Thyroid gland (tissue), 4 donors: Measurements from ENCODE around the gene TAGLN. TPM values are rescaled to one million over a fixed set of nuclear protein-coding genes. Genes with fewer than 3 reads are reported as not detected.

Experiments
- DNase-seq, 2 donors: peaks; one replicate each; pipeline ENCODE4 v3.0.0-alpha.2; 2019
- H3K27ac ChIP-seq, 3 donors: fragments of 200-600 bp; sonication (generic); 1 replicate in 2 of 3; 2 replicates in 1 of 3; pipeline ENCODE4 v1.5.1; 2016 to 2019; ENCODE audit warnings: mild to moderate bottlenecking in 1 of 3, moderate library complexity in 1 of 3
- H3K27me3 ChIP-seq: fragments of 200-600 bp; sonication (generic); one replicate; pipeline ENCODE4 v1.5.1; 2019
- H3K36me3 ChIP-seq, 2 donors: fragments of 200-600 bp; sonication (generic); one replicate each; pipeline ENCODE4 v1.5.1; 2016 to 2019
- H3K4me1 ChIP-seq, 2 donors: fragments of 200-600 bp; sonication (generic); one replicate each; pipeline ENCODE4 v1.5.1; 2017 to 2019
- H3K4me3 ChIP-seq, 3 donors: fragments of 200-600 bp; sonication (generic); replicated peaks in 1 of 3; 1 replicate in 2 of 3; 2 replicates in 1 of 3; pipeline ENCODE4 v1.5.1; 2016; ENCODE audit warnings: mild to moderate bottlenecking in 1 of 3
- H3K9me3 ChIP-seq: fragments of 200-600 bp; sonication (generic); one replicate; pipeline ENCODE4 v1.5.1; 2017
- CTCF ChIP-seq, 6 experiments: fragments of 200-600 bp in 3 of 6; fragments of 450-650 bp in 3 of 6; sonication (generic) in 3 of 6; IDR thresholded peaks; one replicate each; pipeline ENCODE4 v1.5.1; 2016 to 2019; ENCODE audit warnings: antibody characterized with exemption in 6 of 6, mild to moderate bottlenecking in 2 of 6, inconsistent platforms in 1 of 6, moderate library complexity in 1 of 6
- POLR2A ChIP-seq, 2 donors: fragments of 450-650 bp; IDR thresholded peaks; one replicate each; pipeline ENCODE4 v1.6.1; 2017; ENCODE audit warnings: antibody characterized with exemption in 2 of 2, mild to moderate bottlenecking in 2 of 2, moderate library complexity in 1 of 2
- WGBS, 2 donors: methylation state at CpG; one replicate each; pipeline ENCODE4 v1.1.5; 2017; 5-methylcytosine and 5-hydroxymethylcytosine counted together
- intact Hi-C: fragments of 100-400 bp; cut with DNase I; formaldehyde crosslinking; loops from one replicate; pipeline ENCODE4 v1.15.1; 2023
- total RNA-seq, 4 donors: library from RNA; depleted of rRNA; stranded (reverse); fragments of >200 nt; gene quantifications; one replicate each; pipeline ENCODE4 v1.2.3, GENCODE V29; 2016

TAGLN gene
- total RNA-seq, 4 donors from 2014 or later, result 155 to 407 (median 229) TPM

GRCh38 chr11:117225553-117226170 is 26.5 kb downstream of the TAGLN start:
- peaks cover 38 to 46% of the 10 kb centered on the region in 2 donors for H3K36me3 ChIP-seq
- 93 to 95% methylated on average over 9 of the region's 9 CpGs for WGBS, 2 donors
- H3K9me3 ChIP-seq, result no peaks in the 10 kb centered on the region
- H3K27me3 ChIP-seq, result no peaks in the 10 kb centered on the region
- no peak overlapping the region for H3K4me3 ChIP-seq
- no peak for DNase-seq
- no peak for TF ChIP-seq POLR2A (IDR thresholded peaks at IDR 0.05)
- no peak for TF ChIP-seq CTCF (IDR thresholded peaks at IDR 0.05)
- intact Hi-C loops, result loop anchor here (5.0 to 10.0 kb wide), 4 partner anchors 43 to 433 kb away; partner anchors contain the start of genes APOA5 and PAFAH1B2
- H3K4me1 ChIP-seq, result peaks cover 10 to 24% of the 10 kb centered on the region in 2 donors
- no peak overlapping the region for H3K27ac ChIP-seq

- Histone ChIP-seq H3K4me3 (no peak overlapping the region), H3K9me3 (no peaks in the 10 kb centered on the region), H3K4me1 (peaks cover 10 to 21% of the 10 kb centered on the region in 2 donors), H3K27ac (no peak overlapping the region), H3K36me3 (peaks cover 38 to 46% of the 10 kb centered on the region in 2 donors), H3K27me3 (no peaks in the 10 kb centered on the region)
- WGBS, 2 donors, result 67 to 73% methylated on average over 19 of the region's 19 CpGs
- peak; percentile 41 to 51 for DNase-seq
- intact Hi-C loops, result loop anchor here (5.0 to 10.0 kb wide), 4 partner anchors 44 to 434 kb away; partner anchors contain the start of genes APOA5 and PAFAH1B2
- peak; percentile 45 to 86 (median 78) for TF ChIP-seq CTCF (IDR thresholded peaks at IDR 0.05)
- TF ChIP-seq POLR2A (IDR thresholded peaks at IDR 0.05), result no peak
These were observed 27.5 kb downstream of the TAGLN start for GRCh38 chr11:117226388-117227385.

- TF ChIP-seq POLR2A (IDR thresholded peaks at IDR 0.05) (no peak), CTCF (IDR thresholded peaks at IDR 0.05) (no peak)
- Histone ChIP-seq H3K9me3 (no peaks in the 10 kb centered on the region), H3K27ac (no peak overlapping the region), H3K4me3 (no peak overlapping the region), H3K27me3 (no peaks in the 10 kb centered on the region), H3K4me1 (peaks cover 10 to 11% of the 10 kb centered on the region in 2 donors), H3K36me3 (peaks cover 34 to 46% of the 10 kb centered on the region in 2 donors)
- no peak for DNase-seq
- WGBS, 2 donors, result 95 to 98% methylated on average over 11 of the region's 11 CpGs
- intact Hi-C loops, result loop anchor here (5.0 to 10.0 kb wide), 4 partner anchors 46 to 436 kb away; partner anchors contain the start of genes APOA5 and PAFAH1B2
These were observed 28.9 kb downstream of the TAGLN start for GRCh38 chr11:117228091-117228490.

GRCh38 chr11:117229411-117229810 is 30.2 kb downstream of the TAGLN start:
- TF ChIP-seq CTCF (IDR thresholded peaks at IDR 0.05) (no peak), POLR2A (IDR thresholded peaks at IDR 0.05) (no peak)
- intact Hi-C loops, result loop anchor here (5.0 to 10.0 kb wide), 4 partner anchors 47 to 437 kb away; partner anchors contain the start of genes APOA5 and PAFAH1B2
- Histone ChIP-seq H3K9me3 (no peaks in the 10 kb centered on the region), H3K27me3 (no peaks in the 10 kb centered on the region), H3K27ac (no peak overlapping the region), H3K4me1 (peaks cover 15 to 21% of the 10 kb centered on the region in 2 donors), H3K36me3 (peaks cover 28 to 40% of the 10 kb centered on the region in 2 donors), H3K4me3 (no peak overlapping the region)
- no peak for DNase-seq
- 92 to 94% methylated on average over 6 to 8 of the region's 12 CpGs for WGBS, 2 donors
